Erythroblast (primary cell): Measurements from ENCODE around the gene NID2.

ENCODE experiments used
- GATA1 ChIP-seq: IDR thresholded peaks from 2 replicates; pipeline ENCODE4 v1.6.1; 2011; ENCODE audit warnings: low read depth, mild to moderate bottlenecking, control low read depth, low read length, moderate library complexity
- POLR2A ChIP-seq: IDR thresholded peaks from 2 replicates; pipeline ENCODE4 v1.6.1; 2011; ENCODE audit warnings: mild to moderate bottlenecking, low read length

DNA sequence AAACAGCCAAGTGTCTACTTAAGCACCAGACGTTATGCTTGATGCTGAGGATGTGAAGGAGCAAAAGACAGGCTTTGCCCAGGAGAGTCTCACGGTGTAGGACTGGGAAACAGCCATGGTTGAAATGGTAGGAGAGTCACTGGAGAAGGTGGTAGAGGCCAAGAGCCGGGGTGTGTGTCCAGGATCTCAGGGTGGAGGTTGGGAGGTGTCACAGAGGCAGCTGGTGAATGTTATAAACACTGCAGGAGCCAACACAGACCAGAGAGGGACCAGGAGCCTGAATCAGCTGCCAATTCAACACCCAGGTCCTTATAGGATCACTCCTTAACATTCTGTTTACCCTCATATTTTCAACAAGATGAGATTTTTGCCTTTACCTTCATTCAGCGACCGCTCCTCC, 7.5 kb downstream of the NID2 start:
- TF ChIP-seq POLR2A (no peak), GATA1 (no peak)
